A673 (cell line): Measurements from ENCODE around the gene WDR37. TPM values are rescaled to one million over a fixed set of nuclear protein-coding genes. Genes with fewer than 3 reads are reported as not detected.
A peak's percentile ranks its signal among the peaks of the same experiment; 100 is the strongest.
"Not testable (repeated sequence)": the region's sequence is repeated elsewhere in the genome, so short reads cannot be mapped to it uniquely, and the experiment has no call there.

ENCODE experiments used
- BruUV-seq: library from RNA; stranded (reverse); fragments of 400-500 nt; replicated peaks from 2 replicates; lab custom pipeline; 2021; lab: Mats Ljungman, UMichigan
- CTCF ChIA-PET: fragments of 300-600 bp; sonication (Branson Sonifier 250); formaldehyde crosslinking; loops from one replicate; lab custom pipeline; 2022; ENCODE audit warnings: antibody characterized with exemption; lab: Charles Lee
- POLR2A ChIA-PET: fragments of 300-600 bp; sonication (Branson Sonifier 250); formaldehyde crosslinking; loops from one replicate; lab custom pipeline; 2022; ENCODE audit warnings: antibody characterized with exemption; ENCODE audit not compliant: low non-redundant PET; lab: Charles Lee
- DNase-seq: peaks from one replicate; pipeline ENCODE4 v3.0.0-alpha.2; 2015; ENCODE audit warnings: low spot score
- H3K27ac ChIP-seq: fragments of 200-600 bp; sonication (generic); 2 replicates; pipeline ENCODE4 v1.5.1; 2016; ENCODE audit warnings: mixed run types, low read depth, mild to moderate bottlenecking, mixed read lengths, antibody characterized with exemption, low read length; ENCODE audit not compliant: poor library complexity, severe bottlenecking
- H3K27me3 ChIP-seq: fragments of 200-600 bp; sonication (generic); replicated peaks from 2 replicates; pipeline ENCODE4 v1.6.1; 2017; ENCODE audit warnings: mixed run types, low read depth, mild to moderate bottlenecking, mixed read lengths, antibody characterized with exemption, low read length; ENCODE audit not compliant: insufficient read depth, poor library complexity
- H3K36me3 ChIP-seq: fragments of 200-600 bp; sonication (generic); 2 replicates; pipeline ENCODE4 v1.6.1; 2016; ENCODE audit warnings: mixed run types, mild to moderate bottlenecking, mixed read lengths, antibody characterized with exemption, low read length; ENCODE audit not compliant: insufficient read depth, poor library complexity, severe bottlenecking
- H3K4me1 ChIP-seq: fragments of 200-600 bp; sonication (generic); 2 replicates; pipeline ENCODE4 v1.6.1; 2017; ENCODE audit warnings: mixed run types, mild to moderate bottlenecking, mixed read lengths, antibody characterized with exemption, low read length; ENCODE audit not compliant: insufficient read depth, poor library complexity, severe bottlenecking
- H3K4me3 ChIP-seq: fragments of 200-600 bp; sonication (generic); 2 replicates; pipeline ENCODE4 v1.5.1; 2016; ENCODE audit warnings: low read depth, mixed run types, mild to moderate bottlenecking, mixed read lengths, low read length; ENCODE audit not compliant: poor library complexity, severe bottlenecking
- H3K9me3 ChIP-seq: fragments of 200-600 bp; sonication (generic); 2 replicates; pipeline ENCODE4 v1.6.1; 2016; ENCODE audit warnings: mixed run types, low read depth, mild to moderate bottlenecking, mixed read lengths, antibody characterized with exemption, low read length; ENCODE audit not compliant: poor library complexity, severe bottlenecking
- EZH2 ChIP-seq: fragments of 200-600 bp; sonication (generic); IDR thresholded peaks from 2 replicates; pipeline ENCODE4 v1.6.1; 2017; ENCODE audit warnings: borderline replicate concordance, low read depth, mild to moderate bottlenecking, mixed read lengths, antibody characterized with exemption, low read length; ENCODE audit not compliant: poor library complexity, severe bottlenecking
- intact Hi-C: fragments of 100-400 bp; cut with micrococcal nuclease; formaldehyde crosslinking; loops from one replicate; pipeline ENCODE4 v1.10.0; 2022; ENCODE audit not compliant: unreplicated experiment
- total RNA-seq: library from RNA; stranded (reverse); gene quantifications from 2 replicates; pipeline ENCODE4 v1.2.3, GENCODE V29; 2021
- TF ChIP-seq, protein P1 (sequence below): fragments of 300-800, 200-600 bp; sonication (generic); conservative IDR thresholded peaks from 2 replicates; pipeline ENCODE4 v1.5.1; 2017; ENCODE audit warnings: low read depth, mild to moderate bottlenecking, antibody characterized with exemption, low read length, moderate library complexity, mixed read lengths

WDR37 gene
- total RNA-seq, 1 experiment from 2014 or later, result 12.6 TPM

DNA sequence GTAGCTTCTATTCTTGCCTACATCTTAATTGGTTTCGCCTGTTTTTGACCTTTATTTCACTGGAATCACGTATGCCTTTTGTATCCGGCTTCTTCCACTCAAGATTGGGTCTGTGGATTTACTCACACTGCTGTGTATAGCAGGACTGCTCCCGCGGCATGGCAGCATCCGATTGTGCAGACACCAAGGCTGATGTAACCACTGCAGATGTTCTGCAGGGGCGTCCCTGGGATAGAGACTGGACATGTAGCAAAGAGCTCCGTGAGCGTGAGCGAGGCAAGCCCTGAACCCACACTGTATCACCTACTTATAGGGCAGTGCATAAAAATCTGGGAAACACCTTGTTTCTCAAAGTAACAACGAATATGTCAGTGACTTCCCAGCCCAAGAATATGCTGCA is 19.1 kb upstream of the WDR37 start:
- DNase-seq, result no peak
- H3K4me3 ChIP-seq, result no peak overlapping the region

DNA sequence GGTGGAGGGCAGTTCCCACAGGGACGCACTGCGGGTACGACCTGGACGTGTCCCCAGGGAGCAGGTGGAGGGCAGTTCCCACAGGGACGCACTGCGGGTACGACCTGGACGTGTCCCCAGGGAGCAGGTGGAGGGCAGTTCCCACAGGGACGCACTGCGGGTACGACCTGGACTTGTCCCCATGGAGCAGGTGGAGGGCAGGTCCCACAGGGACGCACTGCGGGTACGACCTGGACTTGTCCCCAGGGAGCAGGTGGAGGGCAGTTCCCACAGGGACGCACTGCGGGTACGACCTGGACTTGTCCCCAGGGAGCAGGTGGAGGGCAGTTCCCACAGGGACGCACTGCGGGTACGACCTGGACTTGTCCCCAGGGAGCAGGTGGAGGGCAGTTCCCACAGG is 17.4 kb upstream of the WDR37 start:
- H3K36me3 ChIP-seq, result peaks cover 55% of the 10 kb centered on the region
- H3K9me3 ChIP-seq, H3K4me3 ChIP-seq, H3K27ac ChIP-seq, H3K4me1 ChIP-seq, intact Hi-C loops, POLR2A ChIA-PET, BruUV-seq, H3K27me3 ChIP-seq, CTCF ChIA-PET, DNase-seq: not testable (repeated sequence)

More for the DNA sequence above, 19.1 kb upstream of the WDR37 start:
- H3K27ac ChIP-seq, result peak overlapping the region; percentile 39
- no TSS peak for BruUV-seq
- peaks cover 38% of the 10 kb centered on the region for H3K36me3 ChIP-seq
- TF ChIP-seq EZH2, result no peak
- TF ChIP-seq, protein P1, sequence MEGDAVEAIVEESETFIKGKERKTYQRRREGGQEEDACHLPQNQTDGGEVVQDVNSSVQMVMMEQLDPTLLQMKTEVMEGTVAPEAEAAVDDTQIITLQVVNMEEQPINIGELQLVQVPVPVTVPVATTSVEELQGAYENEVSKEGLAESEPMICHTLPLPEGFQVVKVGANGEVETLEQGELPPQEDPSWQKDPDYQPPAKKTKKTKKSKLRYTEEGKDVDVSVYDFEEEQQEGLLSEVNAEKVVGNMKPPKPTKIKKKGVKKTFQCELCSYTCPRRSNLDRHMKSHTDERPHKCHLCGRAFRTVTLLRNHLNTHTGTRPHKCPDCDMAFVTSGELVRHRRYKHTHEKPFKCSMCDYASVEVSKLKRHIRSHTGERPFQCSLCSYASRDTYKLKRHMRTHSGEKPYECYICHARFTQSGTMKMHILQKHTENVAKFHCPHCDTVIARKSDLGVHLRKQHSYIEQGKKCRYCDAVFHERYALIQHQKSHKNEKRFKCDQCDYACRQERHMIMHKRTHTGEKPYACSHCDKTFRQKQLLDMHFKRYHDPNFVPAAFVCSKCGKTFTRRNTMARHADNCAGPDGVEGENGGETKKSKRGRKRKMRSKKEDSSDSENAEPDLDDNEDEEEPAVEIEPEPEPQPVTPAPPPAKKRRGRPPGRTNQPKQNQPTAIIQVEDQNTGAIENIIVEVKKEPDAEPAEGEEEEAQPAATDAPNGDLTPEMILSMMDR, result no peak
- H3K27me3 ChIP-seq, result no peaks in the 10 kb centered on the region
- no peaks in the 10 kb centered on the region for H3K9me3 ChIP-seq
- CTCF ChIA-PET, result no interaction called here
- H3K4me1 ChIP-seq, result no peaks in the 10 kb centered on the region
- intact Hi-C loops, result no loop called here
- POLR2A ChIA-PET, result no interaction called here

DNA sequence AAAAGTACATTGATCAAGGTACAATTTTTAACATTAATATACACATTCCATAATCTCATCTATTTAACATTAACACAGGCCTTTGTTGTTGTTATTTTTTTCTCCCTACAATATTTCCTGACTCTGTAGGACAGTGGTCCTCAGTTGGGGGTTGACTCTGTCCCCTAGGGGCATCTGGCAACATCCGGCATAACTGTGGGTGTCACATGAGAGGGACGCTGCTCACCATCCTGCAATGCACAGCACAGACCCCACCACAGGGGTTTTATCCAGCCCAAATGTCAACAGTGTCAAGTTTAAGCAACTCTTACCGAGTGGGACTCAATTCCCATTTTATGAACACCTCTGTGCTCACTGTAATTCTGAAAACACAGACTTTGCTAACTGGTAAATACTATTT is 16.1 kb upstream of the WDR37 start:
- POLR2A ChIA-PET, result no interaction called here
- BruUV-seq, result no TSS peak
- Histone ChIP-seq H3K27me3 (no peaks in the 10 kb centered on the region), H3K36me3 (peaks cover 66% of the 10 kb centered on the region), H3K9me3 (no peaks in the 10 kb centered on the region), H3K4me3 (no peak overlapping the region), H3K27ac (no peak overlapping the region), H3K4me1 (peaks cover 20% of the 10 kb centered on the region)
- DNase-seq, result no peak
- CTCF ChIA-PET, result no interaction called here
- TF ChIP-seq, protein P1, result no peak
- TF ChIP-seq EZH2, result no peak
- intact Hi-C loops, result no loop called here

DNA sequence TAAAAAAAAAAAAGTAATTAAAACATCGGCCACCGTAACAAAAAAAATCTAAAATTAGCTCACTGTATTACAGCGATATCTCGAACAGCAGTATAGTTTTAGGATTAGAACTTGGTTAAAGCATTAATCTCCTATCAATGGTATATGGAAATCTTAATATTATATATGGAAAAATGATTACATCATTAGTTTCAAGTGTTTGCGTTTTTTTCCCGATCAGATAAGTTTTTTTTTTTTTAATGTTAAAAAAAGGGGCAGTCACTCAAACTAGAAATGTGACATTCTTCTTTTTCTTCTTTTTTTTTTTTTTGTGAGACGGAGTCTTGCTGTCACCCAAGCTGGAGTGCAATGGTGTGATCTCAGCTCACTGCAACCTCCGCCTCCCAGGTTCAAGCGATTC is 14.7 kb upstream of the WDR37 start:
- ChIA-PET CTCF (no interaction called here), POLR2A (no interaction called here)
- intact Hi-C loops, result no loop called here
- TF ChIP-seq, protein P1, result no peak
- TF ChIP-seq EZH2, result no peak
- no peaks in the 10 kb centered on the region for H3K27me3 ChIP-seq
- H3K36me3 ChIP-seq, result peaks cover 75% of the 10 kb centered on the region
- no peak overlapping the region for H3K4me3 ChIP-seq
- H3K9me3 ChIP-seq, result no peaks in the 10 kb centered on the region
- H3K27ac ChIP-seq, result no peak overlapping the region
- no TSS peak for BruUV-seq
- no peak for DNase-seq
- H3K4me1 ChIP-seq, result peaks cover 20% of the 10 kb centered on the region
